ENCODE results near the gene LUZP2. TPM values are rescaled to one million over a fixed set of nuclear protein-coding genes. Genes with fewer than 3 reads are reported as not detected.

Gene LUZP2
- total RNA-seq, 1 donor from 2014 or later: not detected

DNA sequence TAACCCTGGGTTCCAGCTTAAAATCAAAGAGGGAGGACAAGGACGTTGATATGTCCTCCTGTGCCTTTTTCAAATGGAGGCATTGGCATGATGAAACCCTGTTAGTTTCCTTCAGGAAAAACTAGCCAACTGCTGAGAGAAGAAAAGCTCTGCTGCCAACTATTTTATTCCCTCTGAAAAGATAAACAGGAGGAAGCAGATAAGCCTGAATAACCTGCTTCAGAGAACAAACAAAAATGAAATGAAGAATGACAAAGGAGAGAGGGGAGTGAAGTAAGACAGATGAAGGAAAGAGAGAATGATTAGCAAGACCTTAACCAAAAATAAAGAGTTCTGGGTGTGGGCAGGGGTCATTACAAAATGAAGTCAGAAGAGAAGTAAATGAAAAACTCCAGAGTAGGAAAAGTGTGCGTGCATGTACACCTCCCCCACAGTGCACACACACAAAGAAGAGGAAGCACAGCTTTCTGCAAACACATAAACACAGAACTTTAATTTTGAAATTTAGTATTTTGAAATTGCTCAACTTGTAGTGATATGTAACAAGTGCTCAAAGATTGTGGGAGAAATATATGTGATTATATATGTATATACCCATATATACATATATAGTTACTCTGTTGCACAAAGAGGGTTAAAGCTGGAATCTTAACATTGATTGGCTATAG lies 332.2 kb downstream of the LUZP2 start:
- Histone ChIP-seq H3K27ac (no peak overlapping the region), H3K27me3 (ENCODE audit: low read depth) (no peaks in the 10 kb centered on the region), H3K9me3 (no peaks in the 10 kb centered on the region), H3K4me1 (no peaks in the 10 kb centered on the region), H3K4me3 (no peak overlapping the region), H3K36me3 (no peaks in the 10 kb centered on the region)
- TF ChIP-seq, protein P1, sequence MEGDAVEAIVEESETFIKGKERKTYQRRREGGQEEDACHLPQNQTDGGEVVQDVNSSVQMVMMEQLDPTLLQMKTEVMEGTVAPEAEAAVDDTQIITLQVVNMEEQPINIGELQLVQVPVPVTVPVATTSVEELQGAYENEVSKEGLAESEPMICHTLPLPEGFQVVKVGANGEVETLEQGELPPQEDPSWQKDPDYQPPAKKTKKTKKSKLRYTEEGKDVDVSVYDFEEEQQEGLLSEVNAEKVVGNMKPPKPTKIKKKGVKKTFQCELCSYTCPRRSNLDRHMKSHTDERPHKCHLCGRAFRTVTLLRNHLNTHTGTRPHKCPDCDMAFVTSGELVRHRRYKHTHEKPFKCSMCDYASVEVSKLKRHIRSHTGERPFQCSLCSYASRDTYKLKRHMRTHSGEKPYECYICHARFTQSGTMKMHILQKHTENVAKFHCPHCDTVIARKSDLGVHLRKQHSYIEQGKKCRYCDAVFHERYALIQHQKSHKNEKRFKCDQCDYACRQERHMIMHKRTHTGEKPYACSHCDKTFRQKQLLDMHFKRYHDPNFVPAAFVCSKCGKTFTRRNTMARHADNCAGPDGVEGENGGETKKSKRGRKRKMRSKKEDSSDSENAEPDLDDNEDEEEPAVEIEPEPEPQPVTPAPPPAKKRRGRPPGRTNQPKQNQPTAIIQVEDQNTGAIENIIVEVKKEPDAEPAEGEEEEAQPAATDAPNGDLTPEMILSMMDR (IDR thresholded peaks at IDR 0.05): no peak
- ATAC-seq (no peak), DNase-seq (no peak)
- intact Hi-C loops (cut with DNase I): no loop called here

DNA sequence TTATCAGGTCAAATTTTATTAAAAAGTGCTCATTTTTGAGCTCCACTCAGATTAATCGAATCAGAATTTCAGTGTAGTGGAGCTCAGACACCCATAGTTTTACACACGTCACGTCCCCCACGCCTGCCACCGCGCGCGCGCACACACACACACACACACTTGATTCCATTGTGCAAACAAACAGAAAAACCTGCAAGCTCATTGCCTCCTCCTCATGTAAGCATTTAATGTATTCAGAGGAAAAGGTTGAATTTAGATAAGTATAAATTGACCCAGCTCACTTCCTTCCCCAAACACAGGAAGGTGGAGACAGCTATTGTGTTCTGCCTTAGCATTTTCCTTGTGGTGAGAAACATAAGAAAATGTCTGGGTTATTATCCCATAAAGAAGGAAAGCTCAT lies 336.7 kb downstream of the LUZP2 start:
- intact Hi-C loops (cut with DNase I): no loop called here
- no peak for DNase-seq
- H3K4me3 ChIP-seq: no peak overlapping the region

DNA sequence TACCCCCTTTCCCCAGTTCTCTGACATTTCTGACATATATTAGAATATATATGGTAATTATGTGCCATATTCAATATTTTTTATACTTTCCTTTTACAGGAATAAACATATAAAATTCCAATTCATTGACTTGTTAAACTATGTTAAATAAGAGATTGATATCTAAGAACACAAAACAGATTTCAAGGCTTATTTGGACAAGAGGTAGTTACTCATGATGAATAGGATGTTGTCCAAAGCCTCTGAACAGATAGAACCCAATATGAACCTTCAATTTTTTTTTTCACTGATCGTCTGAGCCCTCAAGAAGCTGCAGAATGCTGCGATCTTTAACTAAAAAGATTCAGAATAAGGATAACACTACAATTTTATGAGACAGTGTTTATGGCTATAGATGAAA lies 340.3 kb downstream of the LUZP2 start:
- intact Hi-C loops (cut with DNase I): no loop called here
- no peak for ATAC-seq
- Histone ChIP-seq H3K36me3 (no peaks in the 10 kb centered on the region), H3K4me3 (no peak overlapping the region), H3K27ac (no peak overlapping the region), H3K4me1 (no peaks in the 10 kb centered on the region), H3K9me3 (no peaks in the 10 kb centered on the region), H3K27me3 (ENCODE audit: low read depth) (no peaks in the 10 kb centered on the region)
- TF ChIP-seq, protein P1 (IDR thresholded peaks at IDR 0.05): no peak
- no peak for DNase-seq

More for the DNA sequence above, 336.7 kb downstream of the LUZP2 start:
- no peaks in the 10 kb centered on the region for H3K9me3 ChIP-seq
- H3K36me3 ChIP-seq: no peaks in the 10 kb centered on the region
- TF ChIP-seq, protein P1 (IDR thresholded peaks at IDR 0.05): no peak
- ATAC-seq: no peak
- no peak overlapping the region for H3K27ac ChIP-seq
- no peaks in the 10 kb centered on the region for H3K4me1 ChIP-seq
- no peaks in the 10 kb centered on the region for H3K27me3 ChIP-seq (ENCODE audit: low read depth)

DNA sequence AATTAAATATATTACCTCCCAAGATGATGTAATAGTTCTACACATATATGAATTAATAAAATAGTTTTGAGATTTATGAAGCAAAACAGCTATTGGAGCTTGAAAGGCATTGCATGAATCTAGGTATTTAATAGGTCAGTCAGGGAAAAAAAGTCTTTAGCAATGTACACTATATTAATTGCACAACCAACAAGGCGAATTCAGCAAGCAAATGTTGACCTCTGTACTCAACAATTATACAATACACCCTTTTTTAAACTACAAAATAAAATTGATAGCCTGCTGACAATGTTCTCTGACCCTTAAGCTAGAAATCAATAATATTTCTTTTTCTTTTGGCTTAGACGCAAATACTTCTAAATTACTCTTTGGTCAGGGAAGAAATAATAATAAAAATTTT lies 345.5 kb downstream of the LUZP2 start:
- no peaks in the 10 kb centered on the region for H3K27me3 ChIP-seq (ENCODE audit: low read depth)
- H3K4me1 ChIP-seq: no peaks in the 10 kb centered on the region
- no peak overlapping the region for H3K4me3 ChIP-seq
- intact Hi-C loops (cut with DNase I): no loop called here
- H3K36me3 ChIP-seq: no peaks in the 10 kb centered on the region
- TF ChIP-seq, protein P1 (IDR thresholded peaks at IDR 0.05): no peak
- no peaks in the 10 kb centered on the region for H3K9me3 ChIP-seq
- no peak for ATAC-seq
- H3K27ac ChIP-seq: no peak overlapping the region
- no peak for DNase-seq

DNA sequence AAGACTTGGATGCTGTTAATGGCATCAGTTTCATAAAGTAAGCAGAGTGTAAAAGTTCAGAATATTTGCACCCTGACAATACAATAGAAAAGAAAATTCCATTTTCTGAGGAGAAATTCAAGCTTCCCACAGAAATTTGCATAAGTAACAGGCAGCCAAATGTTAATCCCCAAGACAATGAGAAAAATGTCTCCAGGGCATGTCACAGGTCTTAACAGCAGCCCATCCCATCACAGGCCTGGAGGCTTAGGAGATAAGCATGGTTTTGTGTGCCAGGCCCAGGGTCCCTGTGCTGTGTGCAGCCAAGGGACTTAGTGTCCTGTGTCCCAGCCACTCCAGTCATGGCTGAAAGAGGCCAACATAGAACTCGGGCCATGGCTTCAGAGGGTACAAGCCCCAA lies 347.6 kb downstream of the LUZP2 start:
- ATAC-seq: no peak
- no peak for DNase-seq
- Histone ChIP-seq H3K27ac (no peak overlapping the region), H3K36me3 (no peaks in the 10 kb centered on the region), H3K9me3 (no peaks in the 10 kb centered on the region), H3K4me1 (no peaks in the 10 kb centered on the region), H3K4me3 (no peak overlapping the region), H3K27me3 (ENCODE audit: low read depth) (no peaks in the 10 kb centered on the region)
- intact Hi-C loops (cut with DNase I): no loop called here
- TF ChIP-seq, protein P1 (IDR thresholded peaks at IDR 0.05): no peak

Measured in lower lobe of right lung (tissue), 2 donors.